ENCODE results near the gene TRIO. TPM values are rescaled to one million over a fixed set of nuclear protein-coding genes. Genes with fewer than 3 reads are reported as not detected.

The TRIO gene
- total RNA-seq, 1 experiment from 2014 or later = 68.4 TPM

DNA sequence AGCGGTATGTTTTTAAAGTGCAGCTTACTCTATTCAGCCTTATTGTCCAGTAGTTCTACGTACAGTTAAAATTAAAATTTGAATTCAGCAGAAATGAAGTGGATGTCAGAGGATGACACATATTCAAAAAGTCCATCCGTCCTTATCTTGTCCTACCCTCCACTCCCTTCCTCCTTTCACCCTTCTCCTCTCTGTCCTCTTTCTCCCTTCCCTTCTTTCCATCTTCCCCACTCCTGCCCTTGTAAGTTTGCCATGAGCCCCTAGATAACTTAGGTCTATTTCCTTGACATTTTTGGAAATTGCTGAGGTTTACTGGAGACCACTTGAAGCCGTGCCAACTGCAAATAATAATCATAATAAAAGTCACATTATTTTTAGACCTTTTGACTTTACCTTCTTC, 67.6 kb downstream of the TRIO start:
- no peak overlapping the region for H3K4me3 ChIP-seq (replicated peaks in 1 of 2; ENCODE audit: low read depth in 1 of 2, low read length in 2 of 2)
- RAD21 ChIA-PET (ENCODE audit: low non-redundant PET in 1 of 2, low total read pairs in 2 of 2, uncharacterized antibody in 2 of 2, unreplicated experiment in 2 of 2) = no interaction called here
- POLR2A ChIA-PET = interaction anchor here (0.8 kb wide), 1 partner anchor 59 kb away, joined by 3 read pairs; no protein-coding TSS in a partner anchor
- no peaks in the 10 kb centered on the region for H3K36me3 ChIP-seq (ENCODE audit: control insufficient read depth in 1 of 2, insufficient read depth in 2 of 2, low read length in 2 of 2)
- no peaks in the 10 kb centered on the region for H3K27me3 ChIP-seq (ENCODE audit: insufficient read depth, low read length)
- H2AFZ ChIP-seq (ENCODE audit: low read depth, low read length, poor library complexity, severe bottlenecking) = no peak overlapping the region
- H3K9me3 ChIP-seq (ENCODE audit: control insufficient read depth in 1 of 2, insufficient read depth in 1 of 2, low read depth in 1 of 2, low read length in 2 of 2) = no peaks in the 10 kb centered on the region
- H3K9me2 ChIP-seq (ENCODE audit: insufficient read depth) = no peaks in the 10 kb centered on the region
- CTCF ChIA-PET = no interaction called here
- BruUV-seq (replicated peaks) = no TSS peak
- H4K20me1 ChIP-seq (ENCODE audit: insufficient read depth) = peaks cover 17% of the 10 kb centered on the region; the same call in 1 of the 2 replicates
- intact Hi-C loops (cut with micrococcal nuclease) = no loop called here
- ATAC-seq (no peak), DNase-seq (ENCODE audit: low read depth, low spot score) (no peak)
- H3K4me1 ChIP-seq (ENCODE audit: control insufficient read depth in 1 of 2, insufficient read depth in 2 of 2, low read length in 2 of 2) = peaks cover 0 to 7% of the 10 kb centered on the region in 2 experiments; a peak in 2 of 4 replicates
- H3K27ac ChIP-seq (ENCODE audit: low read depth, low read length) = no peak overlapping the region
- peaks cover 97% of the 10 kb centered on the region for H3K79me2 ChIP-seq (ENCODE audit: insufficient read depth, low read length)
- no peak overlapping the region for H3K9ac ChIP-seq (ENCODE audit: low read length)
- no peak overlapping the region for H3K4me2 ChIP-seq (ENCODE audit: low read length)
- TF ChIP-seq POLR2A (IDR thresholded peaks at IDR 0.05; ENCODE audit: borderline replicate concordance, extremely low read depth, insufficient read depth, insufficient read length) = no peak

DNA sequence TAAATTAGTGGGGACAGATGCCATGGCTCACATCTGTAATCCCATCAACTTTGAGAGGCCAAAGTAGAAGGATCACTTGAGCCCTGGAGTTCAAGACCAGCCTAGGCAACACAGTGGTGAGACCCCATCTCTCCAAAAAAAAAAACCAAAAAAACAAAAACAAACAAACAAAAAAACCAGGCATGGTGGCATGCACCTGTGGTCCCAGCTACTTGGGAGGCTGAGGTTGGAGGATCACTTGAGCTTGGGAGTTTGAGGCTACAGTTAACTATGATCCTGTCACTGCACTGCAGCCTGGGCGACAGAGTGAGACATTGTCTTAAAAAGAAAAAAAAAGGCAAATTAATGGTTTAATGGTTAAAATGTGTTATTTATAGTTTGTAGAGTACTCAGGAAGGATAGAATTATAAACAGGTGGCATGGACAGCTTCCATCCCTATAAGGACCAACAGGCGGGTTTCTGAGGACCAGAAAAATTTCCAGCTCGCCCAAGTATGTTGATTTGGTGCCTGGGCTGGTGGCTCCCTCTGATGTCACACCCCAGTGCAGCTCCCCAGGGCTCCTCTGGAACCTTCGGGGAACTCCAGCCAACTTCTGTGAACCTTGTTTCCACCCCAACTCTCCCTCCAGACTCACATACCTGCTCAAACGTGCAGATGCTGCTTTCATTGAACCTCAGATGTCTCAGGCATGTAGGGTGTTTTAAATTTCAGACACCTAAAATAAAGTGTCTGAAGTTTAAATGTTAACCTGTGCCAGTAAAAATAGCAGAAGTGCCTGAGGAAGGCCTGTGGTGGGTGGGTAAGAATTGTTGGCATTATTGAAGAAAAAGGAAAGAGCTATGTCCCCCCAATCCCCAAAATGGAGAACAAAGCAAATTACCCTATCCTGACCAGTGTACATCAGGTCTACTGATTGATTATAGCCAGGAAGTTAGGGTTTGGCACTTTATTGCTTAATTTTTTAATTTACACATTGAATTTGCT, 69.0 kb downstream of the TRIO start:
- Histone ChIP-seq H3K27ac (ENCODE audit: low read depth, low read length) (no peak overlapping the region), H3K9me2 (ENCODE audit: insufficient read depth) (no peaks in the 10 kb centered on the region), H3K4me1 (ENCODE audit: control insufficient read depth in 1 of 2, insufficient read depth in 2 of 2, low read length in 2 of 2) (peaks cover 8 to 16% of the 10 kb centered on the region in 2 experiments; a peak in 3 of 4 replicates), H3K36me3 (ENCODE audit: control insufficient read depth in 1 of 2, insufficient read depth in 2 of 2, low read length in 2 of 2) (no peaks in the 10 kb centered on the region), H3K4me2 (ENCODE audit: low read length) (no peak overlapping the region), H3K9me3 (ENCODE audit: control insufficient read depth in 1 of 2, insufficient read depth in 1 of 2, low read depth in 1 of 2, low read length in 2 of 2) (no peaks in the 10 kb centered on the region), H3K4me3 (replicated peaks in 1 of 2; ENCODE audit: low read depth in 1 of 2, low read length in 2 of 2) (no peak overlapping the region), H3K27me3 (ENCODE audit: insufficient read depth, low read length) (no peaks in the 10 kb centered on the region), H3K9ac (ENCODE audit: low read length) (no peak overlapping the region), H4K20me1 (ENCODE audit: insufficient read depth) (peaks cover 17% of the 10 kb centered on the region; the same call in 1 of the 2 replicates), H3K79me2 (ENCODE audit: insufficient read depth, low read length) (peaks cover 98% of the 10 kb centered on the region), H2AFZ (ENCODE audit: low read depth, low read length, poor library complexity, severe bottlenecking) (no peak overlapping the region)
- ChIA-PET RAD21 (ENCODE audit: low non-redundant PET in 1 of 2, low total read pairs in 2 of 2, uncharacterized antibody in 2 of 2, unreplicated experiment in 2 of 2) (no interaction called here), CTCF (no interaction called here), POLR2A (interaction anchor here (0.8 kb wide), 1 partner anchor 58 kb away, joined by 3 read pairs; no protein-coding TSS in a partner anchor)
- no peak for DNase-seq (ENCODE audit: low read depth, low spot score)
- no TSS peak for BruUV-seq (replicated peaks)
- intact Hi-C loops (cut with micrococcal nuclease) = no loop called here
- ATAC-seq = no peak
- TF ChIP-seq, protein P1, sequence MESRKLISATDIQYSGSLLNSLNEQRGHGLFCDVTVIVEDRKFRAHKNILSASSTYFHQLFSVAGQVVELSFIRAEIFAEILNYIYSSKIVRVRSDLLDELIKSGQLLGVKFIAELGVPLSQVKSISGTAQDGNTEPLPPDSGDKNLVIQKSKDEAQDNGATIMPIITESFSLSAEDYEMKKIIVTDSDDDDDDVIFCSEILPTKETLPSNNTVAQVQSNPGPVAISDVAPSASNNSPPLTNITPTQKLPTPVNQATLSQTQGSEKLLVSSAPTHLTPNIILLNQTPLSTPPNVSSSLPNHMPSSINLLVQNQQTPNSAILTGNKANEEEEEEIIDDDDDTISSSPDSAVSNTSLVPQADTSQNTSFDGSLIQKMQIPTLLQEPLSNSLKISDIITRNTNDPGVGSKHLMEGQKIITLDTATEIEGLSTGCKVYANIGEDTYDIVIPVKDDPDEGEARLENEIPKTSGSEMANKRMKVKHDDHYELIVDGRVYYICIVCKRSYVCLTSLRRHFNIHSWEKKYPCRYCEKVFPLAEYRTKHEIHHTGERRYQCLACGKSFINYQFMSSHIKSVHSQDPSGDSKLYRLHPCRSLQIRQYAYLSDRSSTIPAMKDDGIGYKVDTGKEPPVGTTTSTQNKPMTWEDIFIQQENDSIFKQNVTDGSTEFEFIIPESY (IDR thresholded peaks at IDR 0.05; ENCODE audit: extremely low read depth, insufficient replicate concordance, low read length) = no peak
- TF ChIP-seq SRF (IDR thresholded peaks at IDR 0.05; ENCODE audit: low read depth) (no peak), ZNF274 (IDR thresholded peaks at IDR 0.05; ENCODE audit: low read depth, low read length) (no peak), RAD21 (IDR thresholded peaks at IDR 0.05; ENCODE audit: low read depth) (no peak), FOSL1 (IDR thresholded peaks at IDR 0.05; ENCODE audit: low read depth) (no peak), POLR2AphosphoS5 (IDR thresholded peaks at IDR 0.05; ENCODE audit: low read depth, low read length) (no peak), TCF7L2 (IDR thresholded peaks at IDR 0.05; ENCODE audit: borderline replicate concordance, extremely low read depth, insufficient read depth, insufficient read length) (no peak), JUND (IDR thresholded peaks at IDR 0.05) (no peak), EZH2phosphoT487 (IDR thresholded peaks at IDR 0.05; ENCODE audit: borderline replicate concordance) (no peak)
- TF ChIP-seq, protein P2, sequence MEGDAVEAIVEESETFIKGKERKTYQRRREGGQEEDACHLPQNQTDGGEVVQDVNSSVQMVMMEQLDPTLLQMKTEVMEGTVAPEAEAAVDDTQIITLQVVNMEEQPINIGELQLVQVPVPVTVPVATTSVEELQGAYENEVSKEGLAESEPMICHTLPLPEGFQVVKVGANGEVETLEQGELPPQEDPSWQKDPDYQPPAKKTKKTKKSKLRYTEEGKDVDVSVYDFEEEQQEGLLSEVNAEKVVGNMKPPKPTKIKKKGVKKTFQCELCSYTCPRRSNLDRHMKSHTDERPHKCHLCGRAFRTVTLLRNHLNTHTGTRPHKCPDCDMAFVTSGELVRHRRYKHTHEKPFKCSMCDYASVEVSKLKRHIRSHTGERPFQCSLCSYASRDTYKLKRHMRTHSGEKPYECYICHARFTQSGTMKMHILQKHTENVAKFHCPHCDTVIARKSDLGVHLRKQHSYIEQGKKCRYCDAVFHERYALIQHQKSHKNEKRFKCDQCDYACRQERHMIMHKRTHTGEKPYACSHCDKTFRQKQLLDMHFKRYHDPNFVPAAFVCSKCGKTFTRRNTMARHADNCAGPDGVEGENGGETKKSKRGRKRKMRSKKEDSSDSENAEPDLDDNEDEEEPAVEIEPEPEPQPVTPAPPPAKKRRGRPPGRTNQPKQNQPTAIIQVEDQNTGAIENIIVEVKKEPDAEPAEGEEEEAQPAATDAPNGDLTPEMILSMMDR (IDR thresholded peaks at IDR 0.05 in 2 of 3, conservative IDR thresholded peaks at IDR 0.05 in 1 of 3; ENCODE audit: borderline replicate concordance in 1 of 3, insufficient read depth in 1 of 3, low read depth in 2 of 3, low read length in 2 of 3) = no peak
- TF ChIP-seq, protein P3, sequence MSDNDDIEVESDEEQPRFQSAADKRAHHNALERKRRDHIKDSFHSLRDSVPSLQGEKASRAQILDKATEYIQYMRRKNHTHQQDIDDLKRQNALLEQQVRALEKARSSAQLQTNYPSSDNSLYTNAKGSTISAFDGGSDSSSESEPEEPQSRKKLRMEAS (IDR thresholded peaks at IDR 0.05) = no peak
- TF ChIP-seq, protein P4, sequence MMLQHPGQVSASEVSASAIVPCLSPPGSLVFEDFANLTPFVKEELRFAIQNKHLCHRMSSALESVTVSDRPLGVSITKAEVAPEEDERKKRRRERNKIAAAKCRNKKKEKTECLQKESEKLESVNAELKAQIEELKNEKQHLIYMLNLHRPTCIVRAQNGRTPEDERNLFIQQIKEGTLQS (IDR thresholded peaks at IDR 0.05) = no peak

Measured in HCT116 (cell line).